ENCODE measurements around the gene VDAC1.

DNA sequence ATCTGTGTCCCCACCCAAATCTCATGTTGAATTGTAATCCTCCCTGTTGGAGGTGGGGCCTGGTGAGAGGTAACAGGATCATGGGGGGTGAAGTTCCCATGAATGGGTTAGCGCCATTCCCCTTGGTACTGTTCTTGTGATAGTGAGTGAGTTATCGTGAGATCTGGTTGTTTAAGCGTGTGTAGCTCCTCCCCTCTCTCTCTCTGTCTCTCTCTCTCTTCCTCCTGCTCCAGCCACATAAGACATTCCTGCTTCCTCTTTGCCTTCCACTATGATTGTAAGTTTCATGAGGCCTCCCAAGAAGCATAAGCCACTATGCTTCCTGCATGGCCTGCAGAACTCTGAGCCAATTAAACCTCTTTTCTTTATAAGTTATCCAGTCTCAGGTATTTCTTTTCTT, 65.1 kb downstream of the VDAC1 start:
- TF ChIP-seq CTCF (IDR thresholded peaks at IDR 0.05) (no peak), POLR2A (IDR thresholded peaks at IDR 0.05) (no peak)
